ENCODE measurements around the gene LLGL1. TPM values are rescaled to one million over a fixed set of nuclear protein-coding genes. Genes with fewer than 3 reads are reported as not detected.

The LLGL1 gene
- polyA plus RNA-seq, 3 donors = 0.52 to 10.8 (median 0.76) TPM

DNA sequence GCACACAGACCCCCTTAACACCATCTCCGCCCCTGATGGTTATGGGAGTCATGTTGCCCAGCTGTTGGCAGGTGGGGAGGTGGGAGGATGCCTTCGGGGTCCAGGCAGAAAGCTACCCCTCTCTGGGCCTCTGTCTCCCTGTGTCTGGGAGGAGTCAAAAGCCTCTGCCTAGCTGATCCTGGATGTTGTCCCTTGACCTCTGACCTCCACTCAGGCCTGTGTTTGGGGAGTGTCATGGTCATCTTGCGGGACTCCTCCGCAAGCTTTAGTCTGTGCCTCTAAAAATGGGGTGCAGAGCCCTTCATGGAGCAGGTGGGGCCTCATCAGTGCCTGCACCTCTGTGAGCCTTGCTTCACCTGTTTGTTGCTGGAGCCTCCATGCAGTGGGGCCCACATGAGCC lies 3.8 kb downstream of the LLGL1 start:
- intact Hi-C loops (cut with micrococcal nuclease) = no loop called here
- H3K9me3 ChIP-seq (replicated peaks in 1 of 2; ENCODE audit: control insufficient read depth in 1 of 2, insufficient read depth in 1 of 2, low read length in 2 of 2) = no peaks in the 10 kb centered on the region
- Mint-ChIP-seq H3K27me3 (ENCODE audit: low read depth in 3 of 3) (peaks cover 3 to 7% (median 5%) of the 10 kb centered on the region in 3 donors), H3K9me3 (peaks cover 0 to 2% (median 0%) of the 10 kb centered on the region in 7 donors), H3K4me3 (no peak overlapping the region), H3K4me1 (peaks cover 23% of the 10 kb centered on the region), H3K27ac (no peak overlapping the region), H3K36me3 (peaks cover 8 to 21% of the 10 kb centered on the region in 2 donors)
- peaks cover 3% of the 10 kb centered on the region for H4K20me1 ChIP-seq (ENCODE audit: insufficient read depth, low read length)
- DNase-seq = no peak
- WGBS (ENCODE audit: insufficient coverage) = 96% methylated on average over 3 of the region's 4 CpGs
- peaks cover 9 to 17% of the 10 kb centered on the region in 2 donors for H3K36me3 ChIP-seq (replicated peaks in 1 of 2; ENCODE audit: control insufficient read depth in 1 of 2, insufficient read depth in 2 of 2, low read length in 2 of 2)
- no peak overlapping the region for H3K9ac ChIP-seq (ENCODE audit: insufficient read depth, low read length, poor library complexity, severe bottlenecking)
- peaks cover 13 to 17% of the 10 kb centered on the region in 2 donors for H3K4me1 ChIP-seq (ENCODE audit: control insufficient read depth in 1 of 2, insufficient read depth in 2 of 2, low read length in 2 of 2)
- H3K79me2 ChIP-seq (ENCODE audit: insufficient read depth, low read length) = no peaks in the 10 kb centered on the region
- no peak overlapping the region for H3K4me2 ChIP-seq (replicated peaks; ENCODE audit: extremely low read depth, low read length, poor library complexity, severe bottlenecking)
- no peak overlapping the region for H2AFZ ChIP-seq (ENCODE audit: insufficient read depth, low read depth, low read length, poor library complexity, severe bottlenecking)
- H3K27me3 ChIP-seq (ENCODE audit: control insufficient read depth in 2 of 2, insufficient read depth in 2 of 2, low read length in 2 of 2) = no peaks in the 10 kb centered on the region
- TF ChIP-seq, protein P1, sequence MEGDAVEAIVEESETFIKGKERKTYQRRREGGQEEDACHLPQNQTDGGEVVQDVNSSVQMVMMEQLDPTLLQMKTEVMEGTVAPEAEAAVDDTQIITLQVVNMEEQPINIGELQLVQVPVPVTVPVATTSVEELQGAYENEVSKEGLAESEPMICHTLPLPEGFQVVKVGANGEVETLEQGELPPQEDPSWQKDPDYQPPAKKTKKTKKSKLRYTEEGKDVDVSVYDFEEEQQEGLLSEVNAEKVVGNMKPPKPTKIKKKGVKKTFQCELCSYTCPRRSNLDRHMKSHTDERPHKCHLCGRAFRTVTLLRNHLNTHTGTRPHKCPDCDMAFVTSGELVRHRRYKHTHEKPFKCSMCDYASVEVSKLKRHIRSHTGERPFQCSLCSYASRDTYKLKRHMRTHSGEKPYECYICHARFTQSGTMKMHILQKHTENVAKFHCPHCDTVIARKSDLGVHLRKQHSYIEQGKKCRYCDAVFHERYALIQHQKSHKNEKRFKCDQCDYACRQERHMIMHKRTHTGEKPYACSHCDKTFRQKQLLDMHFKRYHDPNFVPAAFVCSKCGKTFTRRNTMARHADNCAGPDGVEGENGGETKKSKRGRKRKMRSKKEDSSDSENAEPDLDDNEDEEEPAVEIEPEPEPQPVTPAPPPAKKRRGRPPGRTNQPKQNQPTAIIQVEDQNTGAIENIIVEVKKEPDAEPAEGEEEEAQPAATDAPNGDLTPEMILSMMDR (IDR thresholded peaks at IDR 0.05) = no peak
- H3K4me3 ChIP-seq (replicated peaks in 1 of 3; ENCODE audit: low read depth in 2 of 3, low read length in 3 of 3) = no peak overlapping the region
- no peak overlapping the region for H3K27ac ChIP-seq (ENCODE audit: low read depth in 1 of 2, low read length in 2 of 2)

DNA sequence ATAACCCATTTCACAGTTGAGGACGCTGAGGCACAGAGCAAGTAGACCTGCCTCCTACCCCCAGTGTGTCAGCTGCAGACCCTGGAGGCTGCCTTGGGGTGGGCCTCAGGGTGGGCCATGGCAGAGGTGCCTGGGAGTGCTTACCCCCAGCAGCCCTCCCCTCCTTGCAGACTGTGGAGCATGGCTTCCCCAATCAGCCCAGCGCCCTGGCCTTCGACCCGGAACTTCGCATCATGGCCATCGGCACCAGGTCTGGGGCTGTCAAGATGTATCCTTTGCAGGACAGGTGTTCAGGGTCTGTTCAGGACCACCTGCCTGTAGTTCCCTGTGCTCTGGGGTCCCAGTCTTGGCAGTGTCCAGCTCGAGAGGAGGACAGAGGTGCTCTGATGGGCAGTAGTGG lies 4.3 kb downstream of the LLGL1 start:
- H3K27me3 Mint-ChIP-seq (ENCODE audit: low read depth in 3 of 3) = peaks cover 3 to 7% (median 5%) of the 10 kb centered on the region in 3 donors
- Histone ChIP-seq H3K79me2 (ENCODE audit: insufficient read depth, low read length) (no peaks in the 10 kb centered on the region), H3K27ac (ENCODE audit: low read depth in 1 of 2, low read length in 2 of 2) (no peak overlapping the region), H3K4me1 (ENCODE audit: control insufficient read depth in 1 of 2, insufficient read depth in 2 of 2, low read length in 2 of 2) (peaks cover 11 to 16% of the 10 kb centered on the region in 2 donors), H3K4me3 (replicated peaks in 1 of 3; ENCODE audit: low read depth in 2 of 3, low read length in 3 of 3) (no peak overlapping the region), H3K4me2 (replicated peaks; ENCODE audit: extremely low read depth, low read length, poor library complexity, severe bottlenecking) (no peak overlapping the region), H3K27me3 (ENCODE audit: control insufficient read depth in 2 of 2, insufficient read depth in 2 of 2, low read length in 2 of 2) (no peaks in the 10 kb centered on the region), H3K9me3 (replicated peaks in 1 of 2; ENCODE audit: control insufficient read depth in 1 of 2, insufficient read depth in 1 of 2, low read length in 2 of 2) (no peaks in the 10 kb centered on the region), H4K20me1 (ENCODE audit: insufficient read depth, low read length) (peaks cover 3% of the 10 kb centered on the region), H2AFZ (ENCODE audit: insufficient read depth, low read depth, low read length, poor library complexity, severe bottlenecking) (no peak overlapping the region), H3K36me3 (replicated peaks in 1 of 2; ENCODE audit: control insufficient read depth in 1 of 2, insufficient read depth in 2 of 2, low read length in 2 of 2) (peaks cover 12 to 22% of the 10 kb centered on the region in 2 donors), H3K9ac (ENCODE audit: insufficient read depth, low read length, poor library complexity, severe bottlenecking) (no peak overlapping the region)
- no peak overlapping the region for H3K27ac Mint-ChIP-seq
- WGBS (ENCODE audit: insufficient coverage) = 95% methylated on average over 7 of the region's 7 CpGs
- H3K9me3 Mint-ChIP-seq = peaks cover 0 to 2% (median 0%) of the 10 kb centered on the region in 7 donors
- H3K4me3 Mint-ChIP-seq = no peak overlapping the region
- TF ChIP-seq, protein P1 (IDR thresholded peaks at IDR 0.05) = no peak
- H3K4me1 Mint-ChIP-seq = peaks cover 22% of the 10 kb centered on the region
- intact Hi-C loops (cut with micrococcal nuclease) = no loop called here
- peaks cover 13 to 26% of the 10 kb centered on the region in 2 donors for H3K36me3 Mint-ChIP-seq
- no peak for DNase-seq
